ENCODE measurements around the gene SLC2A5.
"Not testable (repeated sequence)": the region's sequence is repeated elsewhere in the genome, so short reads cannot be mapped to it uniquely, and the experiment has no call there.

SLC2A5 gene, protein sequence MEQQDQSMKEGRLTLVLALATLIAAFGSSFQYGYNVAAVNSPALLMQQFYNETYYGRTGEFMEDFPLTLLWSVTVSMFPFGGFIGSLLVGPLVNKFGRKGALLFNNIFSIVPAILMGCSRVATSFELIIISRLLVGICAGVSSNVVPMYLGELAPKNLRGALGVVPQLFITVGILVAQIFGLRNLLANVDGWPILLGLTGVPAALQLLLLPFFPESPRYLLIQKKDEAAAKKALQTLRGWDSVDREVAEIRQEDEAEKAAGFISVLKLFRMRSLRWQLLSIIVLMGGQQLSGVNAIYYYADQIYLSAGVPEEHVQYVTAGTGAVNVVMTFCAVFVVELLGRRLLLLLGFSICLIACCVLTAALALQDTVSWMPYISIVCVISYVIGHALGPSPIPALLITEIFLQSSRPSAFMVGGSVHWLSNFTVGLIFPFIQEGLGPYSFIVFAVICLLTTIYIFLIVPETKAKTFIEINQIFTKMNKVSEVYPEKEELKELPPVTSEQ

DNA sequence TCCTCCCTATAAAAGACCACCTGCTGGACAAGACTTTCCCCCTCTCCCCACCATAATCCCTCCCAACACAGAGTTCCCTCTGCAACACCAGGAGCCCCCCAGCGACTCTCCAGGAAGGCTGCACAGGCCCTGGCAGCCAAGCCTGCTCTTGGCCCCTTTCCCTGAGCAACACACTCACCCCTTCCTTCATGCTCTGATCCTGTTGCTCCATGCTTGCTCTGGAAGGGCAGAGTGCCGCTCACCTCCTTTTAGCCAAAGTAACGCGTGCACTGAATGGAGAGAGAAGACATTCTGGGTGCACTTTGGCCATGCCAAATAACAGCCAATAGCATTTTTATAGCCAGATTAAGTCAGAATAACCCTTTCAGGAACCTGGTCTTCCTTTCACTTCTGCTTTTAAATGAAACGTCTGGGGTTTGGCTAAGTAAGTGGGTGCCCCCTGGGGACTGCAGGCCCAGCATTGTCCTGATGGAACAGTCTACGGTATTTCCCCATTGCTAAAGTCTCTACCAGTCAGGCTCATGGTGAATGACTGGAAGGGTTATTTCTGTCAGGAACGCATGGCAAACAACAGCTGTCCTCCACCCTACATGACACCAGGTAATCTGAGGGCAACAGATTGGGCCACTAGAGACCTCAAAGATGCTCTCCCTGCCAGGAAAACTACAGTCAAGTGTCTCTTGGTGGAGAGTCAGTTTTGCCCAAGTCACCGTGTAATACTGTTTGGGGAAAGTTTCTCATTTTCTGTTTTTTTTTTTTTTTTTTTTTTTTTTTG lies at the start of gene SLC2A5:
TSS of gene SLC2A5 (minus strand) at position 310 of the 775 bp plus-strand sequence. CDS start at position 211, 99 bp downstream.
- DNase-seq (ENCODE audit: low read depth) = no peak

DNA sequence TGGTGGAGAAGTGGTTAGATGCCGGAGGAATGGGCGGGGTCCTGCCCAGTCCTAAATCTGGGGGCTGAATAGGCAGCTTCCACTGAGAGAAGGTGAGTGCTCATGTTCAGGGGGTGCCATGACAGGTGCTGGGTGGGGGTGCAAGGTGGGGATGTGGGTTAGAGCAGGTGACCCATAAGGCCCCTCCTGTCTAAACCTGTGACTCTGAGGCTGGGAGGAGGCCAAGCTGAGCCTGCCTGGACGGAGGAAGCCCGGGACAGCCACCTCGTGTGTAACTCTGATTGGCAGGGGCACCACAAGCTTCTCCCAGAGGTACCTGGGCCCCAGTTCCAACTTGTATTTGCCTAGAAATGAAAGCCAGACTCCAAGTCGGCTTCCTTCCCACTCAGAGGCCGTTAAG lies 48.8 kb upstream of the SLC2A5 start:
- DNase-seq (ENCODE audit: low read depth) = no peak

DNA sequence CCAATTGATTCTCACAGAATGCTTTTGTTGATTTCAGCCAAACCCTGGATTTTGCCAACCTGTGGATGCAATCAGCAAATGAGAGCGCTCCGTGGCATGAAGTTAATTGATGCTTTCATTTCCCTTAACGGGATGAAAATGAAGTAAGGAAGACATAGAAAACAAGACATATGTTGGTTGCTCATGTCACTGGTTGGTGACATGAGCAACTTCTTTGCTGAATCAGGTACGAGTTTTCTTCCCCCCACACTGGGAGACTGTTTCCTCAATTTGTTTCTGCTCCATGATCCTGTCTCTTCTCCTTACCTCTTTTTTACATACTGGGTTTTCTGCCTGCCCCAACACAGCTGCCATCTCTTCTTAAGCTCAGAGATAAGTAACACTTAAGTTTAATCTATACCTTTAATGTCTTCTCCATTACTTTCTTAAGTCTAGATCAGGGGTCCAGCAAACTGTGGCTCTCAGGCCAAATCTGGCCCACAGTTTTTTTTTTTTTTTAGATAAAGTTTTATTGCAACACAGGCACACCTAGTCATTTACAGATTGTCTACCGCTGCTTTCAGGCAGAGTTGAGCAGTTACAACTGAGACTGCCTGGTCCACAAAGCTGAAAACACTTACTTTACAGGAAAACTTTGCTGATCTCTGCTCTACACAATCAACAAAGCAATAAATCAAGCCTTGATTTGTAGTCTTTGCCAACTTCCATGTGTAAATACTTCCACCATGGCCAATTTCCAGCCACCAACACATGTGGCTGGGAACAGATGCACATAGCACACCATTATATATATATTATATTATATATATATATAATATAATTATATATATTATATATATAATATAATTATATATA lies 46.1 kb upstream of the SLC2A5 start:
- no peak for DNase-seq (ENCODE audit: low read depth)

DNA sequence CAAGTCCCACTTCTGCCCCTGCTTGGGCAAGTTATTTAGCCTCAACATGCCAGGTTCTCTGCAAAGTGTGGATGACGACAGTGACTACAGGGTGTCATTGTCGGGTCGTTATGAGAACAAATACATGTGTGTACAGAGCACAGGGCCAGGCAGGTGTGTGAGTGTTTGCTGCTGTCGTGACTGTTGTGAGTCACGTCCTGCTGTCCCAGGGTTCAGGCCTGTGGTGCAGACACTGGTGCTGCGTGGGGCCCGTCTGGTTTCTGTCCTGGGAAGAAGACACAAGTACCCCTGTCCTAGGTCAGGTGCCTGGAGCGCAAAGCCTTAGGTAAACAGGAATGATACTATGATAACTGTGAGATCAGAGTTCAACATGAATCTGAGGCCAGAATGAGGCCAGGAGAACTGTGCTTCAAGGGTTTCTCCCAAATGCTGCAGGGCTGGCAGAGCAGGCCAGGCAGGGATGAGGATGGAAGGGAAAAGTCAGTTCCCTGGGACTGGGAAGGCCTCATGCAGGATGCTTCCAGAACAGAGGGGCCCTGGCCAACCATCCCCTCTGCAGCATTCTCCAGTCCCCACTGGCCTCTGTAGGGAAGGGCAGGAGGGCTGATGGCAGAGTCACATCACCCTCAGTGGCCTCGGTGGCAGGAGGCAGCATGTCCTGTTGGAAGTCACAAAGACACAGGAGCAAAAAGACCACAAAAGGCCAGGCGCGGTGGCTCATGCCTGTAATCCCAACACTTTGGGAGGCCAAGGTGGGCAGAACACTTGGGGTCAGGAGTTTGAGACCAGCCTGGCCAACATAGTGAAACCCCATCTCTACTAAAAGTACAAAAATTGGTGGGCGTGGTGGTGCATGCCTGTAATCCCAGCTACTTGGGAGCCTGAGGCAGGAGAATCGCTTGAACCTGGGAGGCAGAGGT lies 43.8 kb upstream of the SLC2A5 start:
- no peak for DNase-seq (ENCODE audit: low read depth)

DNA sequence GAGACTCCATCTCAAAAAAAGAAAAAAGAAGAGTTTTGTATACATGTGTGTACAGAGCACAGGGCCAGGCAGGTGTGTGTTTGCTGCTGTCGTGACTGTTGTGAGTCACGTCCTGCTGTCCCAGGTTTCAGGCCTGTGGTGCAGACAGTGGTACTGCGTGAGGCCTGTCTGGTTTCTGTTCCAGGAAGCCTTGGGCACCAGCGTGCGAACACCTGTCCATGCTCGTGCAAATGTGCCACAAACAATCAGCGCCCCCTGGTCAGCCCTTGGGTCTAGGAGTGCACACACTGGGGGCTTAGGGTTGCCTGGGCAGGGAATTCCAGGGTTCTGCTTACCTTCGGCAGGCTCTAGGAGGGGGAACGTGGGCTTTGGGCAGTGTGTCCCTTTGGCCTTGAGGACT lies 42.5 kb upstream of the SLC2A5 start:
- DNase-seq (ENCODE audit: low read depth) = no peak

DNA sequence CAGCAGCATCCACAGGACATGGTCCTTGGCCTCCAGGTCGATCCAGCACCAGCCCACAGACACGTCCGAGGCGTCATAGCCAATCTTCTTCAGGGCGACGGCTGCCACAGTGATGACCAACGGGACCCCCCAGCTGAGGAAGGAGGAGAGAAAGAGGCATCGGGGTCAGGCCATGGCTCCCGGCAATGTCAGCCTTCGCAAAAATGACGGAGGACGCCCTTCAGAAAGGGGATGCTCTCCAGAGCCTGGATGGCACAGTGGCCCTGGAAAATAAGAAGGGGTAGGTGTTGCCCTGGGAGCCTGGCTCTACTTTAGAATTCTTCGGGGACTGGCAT lies 41.9 kb upstream of the SLC2A5 start:
- no peak for DNase-seq (ENCODE audit: low read depth)

DNA sequence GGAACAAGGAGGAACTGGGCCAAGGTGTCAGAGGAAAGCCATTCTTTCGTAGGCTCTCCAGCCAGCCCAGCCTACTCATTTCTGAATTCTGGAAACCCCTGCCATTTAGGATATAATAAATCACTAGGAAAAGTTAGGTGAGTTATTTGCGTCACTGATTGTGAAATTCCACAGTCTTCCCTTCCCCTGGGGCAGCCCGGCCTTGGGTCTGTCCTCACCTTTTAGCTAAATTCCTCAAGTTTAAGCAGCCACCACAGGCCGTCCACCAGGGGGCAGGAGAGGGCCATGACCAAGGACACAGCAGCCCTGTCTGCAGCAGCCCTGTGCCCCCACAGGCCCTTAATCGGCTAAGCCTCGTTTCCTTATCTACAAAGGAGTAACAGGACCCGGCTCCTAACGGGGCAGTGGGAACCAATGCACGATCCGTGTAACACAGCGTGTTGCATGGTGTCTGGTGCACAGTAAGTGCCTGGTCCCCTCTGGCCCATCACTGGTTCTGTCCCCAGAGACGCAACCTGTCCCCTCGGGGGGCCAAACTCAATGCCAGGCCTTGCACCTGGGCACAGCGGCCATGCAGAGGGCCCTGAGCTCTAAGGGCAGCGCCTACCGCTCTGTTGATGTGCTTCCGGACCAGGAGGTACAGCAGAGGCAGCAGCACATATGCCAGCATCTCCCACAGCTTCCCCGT lies 41.4 kb upstream of the SLC2A5 start:
- DNase-seq (ENCODE audit: low read depth) = peak; percentile 76

DNA sequence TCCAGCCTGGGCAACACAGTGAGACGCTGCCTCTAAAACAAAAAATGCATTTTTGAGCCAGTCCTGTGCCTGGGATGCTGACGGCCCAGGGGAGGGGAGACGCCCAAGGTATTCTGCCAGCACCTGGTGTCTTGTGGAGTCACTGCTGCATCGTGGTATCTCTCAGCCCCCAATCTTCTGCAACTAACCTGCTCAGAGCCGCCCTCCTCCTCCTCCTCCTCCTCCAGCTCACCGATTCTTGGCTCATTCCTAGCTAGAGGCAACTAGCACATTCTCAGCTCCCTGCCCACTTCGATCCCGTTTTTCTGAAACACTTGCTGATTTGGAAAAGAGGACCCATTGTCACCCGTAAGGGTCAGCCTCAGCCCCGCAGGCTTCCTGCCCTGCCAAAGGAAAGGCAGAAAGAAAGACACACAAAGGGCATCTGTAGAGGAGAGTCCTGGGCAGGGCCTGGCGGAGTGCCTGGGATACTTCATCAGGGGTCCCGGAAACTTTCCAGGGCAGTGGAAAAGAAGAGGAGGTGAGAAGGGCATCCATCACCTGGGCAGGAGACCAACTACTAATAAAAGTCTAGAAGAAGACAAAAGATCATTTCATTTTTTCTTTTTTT lies 38.7 kb upstream of the SLC2A5 start:
- DNase-seq (ENCODE audit: low read depth) = no peak

DNA sequence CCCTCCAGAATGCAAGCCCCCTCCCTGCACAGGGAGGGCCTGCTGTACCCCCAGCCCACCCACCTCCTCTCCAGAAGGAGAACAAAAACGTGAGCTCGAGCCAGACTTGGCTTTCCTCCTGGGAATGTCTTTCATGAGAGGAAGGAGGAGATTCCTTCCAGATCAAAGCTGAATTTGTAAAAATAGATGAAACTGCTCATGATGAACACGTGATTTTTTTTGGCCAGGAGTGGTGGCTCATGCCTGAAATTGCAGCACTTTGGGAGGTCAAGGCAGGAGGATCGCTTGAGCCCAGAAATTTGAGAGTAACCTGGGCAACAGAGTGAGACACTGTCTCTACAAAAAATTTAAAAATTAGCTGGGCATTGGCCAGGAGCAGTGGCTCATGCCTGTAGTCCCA lies 37.7 kb upstream of the SLC2A5 start:
- no peak for DNase-seq (ENCODE audit: low read depth)

DNA sequence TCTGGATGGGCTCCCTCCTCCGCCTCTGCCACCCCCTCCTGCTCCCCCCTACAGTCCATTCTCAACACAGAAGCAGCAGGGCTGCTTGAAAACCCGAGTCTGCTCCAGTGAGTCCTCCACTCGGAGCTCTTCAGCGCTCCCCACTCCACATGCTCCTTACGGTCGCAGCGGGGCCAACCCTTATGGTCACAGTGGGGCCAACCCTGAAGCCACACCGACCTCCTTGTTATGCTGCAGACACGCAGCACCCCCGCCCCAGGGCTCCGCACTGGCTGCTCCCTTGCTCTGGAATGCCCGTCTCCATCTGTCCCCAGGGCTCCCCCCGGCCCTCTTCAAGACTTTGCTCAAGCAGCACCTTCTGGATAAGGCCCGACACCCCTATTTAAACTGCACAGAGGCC lies 36.9 kb upstream of the SLC2A5 start:
- DNase-seq (ENCODE audit: low read depth) = no peak

DNA sequence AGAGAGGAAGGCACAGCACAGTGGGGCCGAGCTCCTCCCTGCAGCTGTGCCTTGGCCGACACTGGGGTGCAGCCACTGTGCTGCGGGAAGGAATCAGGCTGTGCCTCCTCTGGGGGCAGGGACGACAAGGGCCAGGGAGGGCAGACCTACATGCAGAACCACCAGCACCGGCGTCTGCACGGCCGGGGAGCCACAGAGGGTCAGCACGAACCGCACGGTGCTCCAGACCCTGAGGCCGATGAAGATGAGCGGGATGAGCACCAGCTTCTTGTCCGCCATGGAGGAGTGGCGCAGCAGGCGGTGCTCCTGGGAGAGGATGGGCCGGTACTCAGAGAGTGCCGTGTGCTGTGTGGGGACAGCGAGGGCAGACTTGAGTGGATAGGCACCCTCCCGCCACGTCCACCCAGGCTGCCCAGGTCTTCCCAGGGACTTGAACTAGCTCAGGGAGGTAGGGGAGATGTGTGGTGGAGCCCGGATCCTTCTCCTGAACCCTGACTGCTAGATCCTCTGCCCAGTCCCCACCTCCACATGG lies 36.0 kb upstream of the SLC2A5 start:
- no peak for DNase-seq (ENCODE audit: low read depth)

DNA sequence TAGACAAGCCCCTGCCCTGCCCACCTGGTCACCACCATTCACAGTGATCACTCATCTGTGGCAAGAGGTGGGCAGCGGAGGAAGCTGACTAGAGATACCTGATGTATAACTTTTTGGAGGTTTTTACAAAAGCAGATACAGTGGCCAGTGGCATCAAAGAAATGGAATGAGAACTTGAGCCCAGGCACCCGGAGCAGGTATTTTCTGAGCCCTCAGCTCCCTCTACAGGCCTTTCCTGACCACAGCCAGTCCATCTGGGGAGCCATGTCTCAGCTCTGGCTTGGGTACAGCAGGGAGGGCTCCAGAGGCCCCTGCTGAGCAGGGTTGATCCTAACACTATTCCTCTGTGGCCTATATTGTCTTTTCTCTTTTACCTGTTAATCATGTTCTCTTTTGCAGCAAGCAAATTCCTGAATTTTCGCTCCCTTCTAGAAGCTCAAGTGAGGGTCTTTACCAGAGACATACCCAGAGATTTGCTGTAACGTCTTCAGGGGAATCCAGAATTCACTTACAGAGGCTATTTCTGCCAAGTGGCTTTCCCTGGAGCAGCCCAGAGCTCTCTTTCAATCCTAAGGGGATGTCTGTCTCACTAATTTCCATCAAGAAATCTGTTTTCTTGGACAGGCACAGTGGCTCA lies 32.2 kb upstream of the SLC2A5 start:
- no peak for DNase-seq (ENCODE audit: low read depth)

DNA sequence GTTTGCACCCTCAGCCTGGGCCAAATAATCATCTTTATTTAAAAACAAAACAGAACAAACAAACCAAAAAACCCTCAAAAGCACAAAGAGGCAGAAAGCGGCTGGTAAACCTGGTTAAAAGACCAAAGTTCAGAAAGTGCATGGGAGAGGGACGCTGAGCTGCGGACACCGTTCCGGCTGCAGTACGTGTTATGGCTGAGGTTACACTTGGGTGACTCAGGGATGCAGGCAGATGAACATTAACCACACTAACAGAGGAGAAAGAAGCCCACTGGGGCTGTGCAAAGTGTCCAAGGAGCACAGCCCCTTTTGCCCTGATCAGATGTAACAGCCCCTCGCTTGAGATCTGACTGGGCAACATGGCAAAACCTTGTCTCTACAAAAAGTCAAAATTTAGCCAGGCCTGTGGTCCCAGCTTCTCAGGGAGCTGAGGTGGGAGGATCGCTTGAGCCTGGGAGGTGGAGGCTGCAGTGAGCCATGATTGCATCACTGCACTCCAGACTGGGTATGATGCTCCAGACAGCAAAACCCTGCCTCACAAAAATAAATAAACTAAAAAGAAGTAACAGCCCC lies 31.1 kb upstream of the SLC2A5 start:
- DNase-seq (ENCODE audit: low read depth) = no peak

DNA sequence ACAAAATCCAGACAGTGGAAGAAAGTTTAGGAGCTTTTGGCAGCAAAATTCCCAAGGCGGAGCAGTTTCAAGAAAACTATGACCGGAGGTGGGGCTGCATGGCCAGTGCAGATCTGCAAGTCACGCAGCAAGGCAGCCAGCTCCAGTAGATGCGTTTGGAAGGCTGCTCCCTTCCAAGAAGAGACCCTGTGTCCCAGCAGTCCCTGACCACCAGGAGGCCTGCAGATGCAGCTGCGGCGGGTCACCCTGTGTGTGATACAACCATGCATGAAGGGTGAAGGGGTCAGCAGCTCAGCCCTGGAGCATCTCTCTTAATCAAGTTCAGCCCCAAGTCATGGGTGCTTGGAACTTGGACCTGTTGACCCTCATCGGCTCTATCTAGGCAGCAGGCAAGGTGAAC lies 30.1 kb upstream of the SLC2A5 start:
- DNase-seq (ENCODE audit: low read depth) = no peak

DNA sequence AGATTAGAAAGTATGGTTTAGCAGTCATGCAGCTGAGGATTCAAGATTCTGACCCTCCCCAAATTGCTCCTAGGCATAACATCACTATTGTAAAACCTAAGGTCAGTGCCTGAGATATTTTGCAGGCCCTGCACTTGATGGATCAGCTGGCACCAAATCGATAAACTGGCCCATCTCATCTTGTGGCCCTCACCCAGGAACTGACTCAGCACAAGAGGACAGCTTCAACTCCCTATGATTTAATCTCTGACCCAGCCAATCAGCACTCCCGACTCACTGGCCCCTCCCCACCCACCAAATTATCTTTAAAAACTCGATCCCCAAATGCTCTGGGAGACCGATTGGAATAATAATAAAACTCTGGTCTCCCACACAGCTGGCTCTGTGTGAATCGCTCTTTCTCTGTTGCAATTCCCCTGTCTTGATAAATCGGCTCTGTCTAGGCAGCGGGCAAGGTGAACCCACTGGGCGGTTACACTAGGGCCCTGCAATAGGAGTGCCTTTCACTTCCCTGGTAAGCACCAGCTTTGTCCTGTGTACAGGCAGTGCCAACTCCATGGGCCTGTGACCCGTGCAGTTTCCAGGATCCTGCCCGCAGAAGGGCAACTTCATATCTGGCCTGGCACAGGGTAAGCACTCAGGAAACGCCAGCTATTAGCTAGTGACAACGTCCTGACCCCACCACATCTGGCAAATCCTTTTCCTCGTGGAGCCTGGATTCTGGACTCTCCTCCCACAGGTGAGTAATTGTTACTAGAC lies 28.7 kb upstream of the SLC2A5 start:
- no peak for DNase-seq (ENCODE audit: low read depth)

DNA sequence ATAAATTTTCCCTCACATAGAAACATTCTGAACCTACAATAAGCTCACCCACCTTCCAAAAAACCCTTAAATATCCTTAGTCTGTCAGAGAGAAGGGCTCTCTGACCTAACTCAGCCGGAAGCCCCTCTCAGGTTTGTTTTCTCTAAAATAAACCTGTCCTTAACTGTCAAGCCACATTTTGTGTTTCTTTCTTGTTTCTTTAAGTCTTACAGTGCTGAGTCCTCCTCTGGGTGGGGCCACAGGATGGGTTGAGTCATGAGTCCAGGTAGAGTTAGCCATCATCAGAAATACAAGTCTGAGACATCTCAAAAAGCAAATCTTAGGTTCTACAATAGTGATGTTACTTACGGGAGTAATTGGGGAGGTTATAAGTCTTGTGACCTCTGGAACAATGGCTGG lies 26.4 kb upstream of the SLC2A5 start:
- DNase-seq (ENCODE audit: low read depth) = no peak

DNA sequence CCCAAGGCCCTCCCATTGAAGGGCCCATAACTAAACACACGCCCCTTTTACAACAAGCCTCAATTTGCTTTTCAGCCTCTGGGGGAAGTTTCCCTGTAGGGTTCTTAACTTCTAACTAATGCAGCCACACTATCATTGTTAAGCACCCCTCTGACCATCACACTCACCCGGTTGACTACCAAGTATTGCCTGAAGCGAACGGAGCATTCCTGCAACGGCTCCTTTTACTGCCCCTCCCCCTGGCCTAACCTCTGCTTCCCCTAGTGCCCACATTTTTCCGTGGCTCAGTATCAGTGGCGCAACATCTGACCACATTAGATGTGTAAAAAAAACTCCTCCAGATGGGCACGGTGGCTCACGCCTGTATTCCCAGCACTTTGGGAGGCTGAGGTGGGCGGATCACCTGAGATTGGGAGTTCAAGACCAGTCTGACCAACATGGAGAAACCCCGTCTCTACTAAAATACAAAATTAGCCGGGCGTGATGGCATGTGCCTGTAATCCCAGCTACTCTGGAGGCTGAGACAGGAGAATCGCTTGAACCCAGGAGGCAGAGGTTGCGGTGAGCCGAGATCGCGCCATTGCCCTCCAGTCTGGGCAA lies 24.7 kb upstream of the SLC2A5 start:
- DNase-seq (ENCODE audit: low read depth) = not testable (repeated sequence)

DNA sequence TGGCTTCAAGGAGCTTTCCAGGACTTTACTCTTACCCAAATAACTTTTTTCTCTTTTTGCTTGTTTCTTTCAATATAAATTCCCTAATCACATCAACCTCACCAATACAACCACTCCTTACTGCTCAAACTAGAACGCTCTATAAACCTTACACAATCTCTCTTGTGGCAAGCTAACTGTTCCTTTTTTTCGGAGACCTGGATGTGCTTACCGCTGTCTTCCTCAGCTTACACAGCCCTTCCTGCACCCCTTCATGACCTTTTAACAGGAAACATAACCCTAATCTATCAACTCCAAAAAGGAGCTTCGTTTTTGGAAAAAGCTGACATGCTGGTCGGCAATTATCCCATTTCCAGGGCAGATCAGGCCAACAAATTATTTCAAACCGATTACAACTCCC lies 24.1 kb upstream of the SLC2A5 start:
- no peak for DNase-seq (ENCODE audit: low read depth)

Measured in stimulated activated CD8-positive, alpha-beta memory T cell treated with anti-CD3 and anti-CD28 coated beads, Interleukin-4, amount 100 ng/mL, for 24 hours (primary cell).